OCI-LY1 (cell line): ENCODE measurements around the gene ZBTB46.

Experiments used
- H2AFZ ChIP-seq: fragments of 200-600 bp; sonication (generic), shearing (Covaris generic); 2 replicates; pipeline ENCODE4 v1.6.0; 2014; ENCODE audit warnings: antibody characterized with exemption, mild to moderate bottlenecking, low read length
- H3F3A ChIP-seq: fragments of 200-600 bp; sonication (generic), shearing (Covaris generic); 2 replicates; pipeline ENCODE4 v1.6.0; 2014; ENCODE audit warnings: mild to moderate bottlenecking, antibody characterized with exemption, low read length, moderate library complexity; ENCODE audit not compliant: insufficient read depth
- H3K27ac ChIP-seq: fragments of 200-600 bp; sonication (generic); 2 replicates; pipeline ENCODE4 v1.5.1; 2014; ENCODE audit warnings: low read length, mixed run types, mild to moderate bottlenecking, low read depth; ENCODE audit not compliant: poor library complexity, severe bottlenecking
- H3K27me3 ChIP-seq: fragments of 200-600 bp; sonication (generic); 2 replicates; pipeline ENCODE4 v1.6.0; 2014; ENCODE audit warnings: antibody characterized with exemption, mild to moderate bottlenecking, low read length, moderate library complexity; ENCODE audit not compliant: insufficient read depth
- H3K36me3 ChIP-seq: fragments of 200-600 bp; sonication (generic); 2 replicates; pipeline ENCODE4 v1.6.1; 2014; ENCODE audit warnings: mild to moderate bottlenecking, antibody characterized with exemption, low read length, moderate library complexity, mixed read lengths; ENCODE audit not compliant: insufficient read depth
- H3K4me1 ChIP-seq: fragments of 200-600 bp; sonication (generic); 2 replicates; pipeline ENCODE4 v1.5.1; 2014; ENCODE audit warnings: mild to moderate bottlenecking, low read length, moderate library complexity; ENCODE audit not compliant: insufficient read depth, severe bottlenecking
- H3K4me2 ChIP-seq: fragments of 200-600 bp; sonication (generic), shearing (Covaris generic); 2 replicates; pipeline ENCODE4 v1.6.1; 2014; ENCODE audit warnings: low read length
- H3K4me3 ChIP-seq: fragments of 200-600 bp; sonication (generic); 2 replicates; pipeline ENCODE4 v1.5.1; 2014; ENCODE audit warnings: low read length, low read depth, mild to moderate bottlenecking, mixed read lengths; ENCODE audit not compliant: poor library complexity, severe bottlenecking
- H3K79me2 ChIP-seq: fragments of 200-600 bp; shearing (Covaris generic); 2 replicates; pipeline ENCODE4 v1.6.1; 2016; ENCODE audit warnings: mixed run types, low read length, mixed read lengths; ENCODE audit not compliant: insufficient read depth
- H3K9ac ChIP-seq: fragments of 200-600 bp; sonication (generic), shearing (Covaris generic); 2 replicates; pipeline ENCODE4 v1.6.1; 2014; ENCODE audit warnings: mild to moderate bottlenecking, low read length, mixed read lengths
- H3K9me2 ChIP-seq: fragments of 200-600 bp; sonication (generic), shearing (Covaris generic); 2 replicates; pipeline ENCODE4 v1.6.1; 2014; ENCODE audit warnings: low read depth, mild to moderate bottlenecking, low read length, mixed read lengths
- H3K9me3 ChIP-seq: fragments of 200-600 bp; shearing (Covaris generic); 2 replicates; pipeline ENCODE4 v1.6.1; 2014; ENCODE audit warnings: low read length, mixed read lengths
- H4K20me1 ChIP-seq: fragments of 200-600 bp; sonication (generic), shearing (Covaris generic); 2 replicates; pipeline ENCODE4 v1.6.0; 2016; ENCODE audit warnings: mild to moderate bottlenecking, low read length; ENCODE audit not compliant: insufficient read depth
- CTCF ChIP-seq: fragments of 200-600 bp; sonication (generic), shearing (Covaris generic); IDR thresholded peaks from 2 replicates; pipeline ENCODE4 v1.5.1; 2017; ENCODE audit warnings: mild to moderate bottlenecking, antibody characterized with exemption, low read length, moderate library complexity, mixed read lengths
- EZH2 ChIP-seq: fragments of 200-600 bp; sonication (generic), shearing (Covaris generic); IDR thresholded peaks from 2 replicates; pipeline ENCODE4 v1.8.0; 2017; ENCODE audit warnings: borderline replicate concordance, mixed run types, mild to moderate bottlenecking, antibody characterized with exemption, low read length, moderate library complexity, mixed read lengths

Gene ZBTB46

DNA sequence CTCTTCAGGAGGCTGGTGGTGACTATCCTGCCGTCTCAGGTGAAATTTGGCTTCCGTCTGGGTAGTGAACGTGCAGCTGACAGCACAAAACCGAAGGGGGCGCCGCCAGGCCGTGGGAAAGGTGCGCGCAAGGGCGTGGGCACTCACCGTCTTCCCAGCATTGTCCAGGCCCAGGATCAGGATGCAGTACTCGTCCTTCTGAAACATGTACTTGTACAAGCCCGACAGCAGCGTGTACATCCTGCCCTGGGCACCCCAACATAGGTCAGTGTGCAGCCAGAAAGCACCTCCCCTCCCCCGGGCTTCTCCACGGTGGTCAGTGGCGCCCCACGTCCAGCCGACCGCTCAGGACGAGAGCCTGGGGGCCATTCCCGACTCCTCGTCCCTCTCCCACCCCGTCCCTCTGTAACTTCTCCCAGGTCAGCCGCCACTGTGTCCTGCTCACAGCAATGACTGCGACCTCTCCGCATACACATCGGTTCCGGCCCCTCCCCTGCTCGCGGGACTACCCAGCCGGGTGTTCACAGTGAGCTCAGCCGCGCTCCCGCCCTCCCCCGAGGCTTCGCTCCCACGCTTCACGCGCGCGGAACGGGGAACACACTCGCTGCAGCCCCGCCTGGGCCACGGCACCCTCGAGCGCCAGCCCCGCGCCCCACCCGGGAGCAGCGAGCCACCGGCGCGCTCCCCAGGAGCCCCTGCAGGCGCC is 124.1 kb downstream of the ZBTB46 start:
- Histone ChIP-seq H3K9me2 (no peaks in the 10 kb centered on the region), H3K27ac (no peak overlapping the region), H2AFZ (no peak overlapping the region), H3K36me3 (peaks cover 59% of the 10 kb centered on the region), H3K9ac (peak overlapping the region; percentile 94), H3K27me3 (no peaks in the 10 kb centered on the region), H3K4me1 (peaks cover 21% of the 10 kb centered on the region), H3K79me2 (peaks cover 3% of the 10 kb centered on the region), H4K20me1 (no peaks in the 10 kb centered on the region), H3K4me3 (peak overlapping the region; percentile 97), H3K9me3 (peaks cover 5% of the 10 kb centered on the region), H3F3A (no peaks in the 10 kb centered on the region), H3K4me2 (peak overlapping the region; percentile 99)
- TF ChIP-seq EZH2 (no peak), CTCF (peak; percentile 80)

DNA sequence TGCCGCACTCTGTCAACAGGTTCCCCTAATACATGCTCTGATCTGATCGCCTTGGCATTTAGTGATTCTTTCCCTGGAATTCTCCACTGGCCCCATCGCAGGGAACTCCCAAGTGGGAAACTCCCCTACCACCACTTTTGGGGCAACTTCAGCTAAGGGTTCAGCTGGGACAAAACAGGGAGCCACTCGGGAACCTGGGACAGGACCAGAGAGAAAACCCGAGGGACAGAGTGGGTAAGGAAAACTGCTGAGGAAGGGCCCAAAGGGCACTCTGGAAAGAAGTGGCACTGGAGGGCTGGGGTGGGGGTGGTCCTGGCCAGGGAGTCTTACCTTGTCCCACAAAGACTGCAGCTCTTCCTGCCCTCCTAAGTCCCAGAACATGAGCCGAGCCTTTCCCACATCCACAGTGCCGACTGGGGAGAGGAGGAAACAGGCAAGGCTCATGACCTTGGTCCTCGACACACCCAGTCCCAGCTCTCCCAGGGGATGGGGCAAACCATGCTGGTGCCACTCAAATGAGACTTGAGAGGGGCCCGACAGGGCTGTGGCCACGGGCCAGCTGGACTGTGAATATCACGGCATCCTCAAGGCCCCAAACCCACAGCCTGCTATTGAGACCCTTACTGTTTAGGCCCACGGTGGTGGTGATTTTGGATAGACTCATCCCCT is 124.9 kb downstream of the ZBTB46 start:
- no peaks in the 10 kb centered on the region for H3K27me3 ChIP-seq
- peak overlapping the region; percentile 97 for H3K4me3 ChIP-seq
- 0 out of 2 replicates have a peak, but pooled peaks cover under 1% of the 10 kb centered on the region for H3K9me3 ChIP-seq
- H3F3A ChIP-seq, result no peaks in the 10 kb centered on the region
- peaks cover 3% of the 10 kb centered on the region; the same call in 1 of the 2 replicates for H3K79me2 ChIP-seq
- H4K20me1 ChIP-seq, result no peaks in the 10 kb centered on the region
- peaks cover 21% of the 10 kb centered on the region for H3K4me1 ChIP-seq
- H3K4me2 ChIP-seq, result peak overlapping the region; percentile 99
- TF ChIP-seq CTCF (no peak), EZH2 (no peak)
- no peak overlapping the region for H3K27ac ChIP-seq
- H3K36me3 ChIP-seq, result peaks cover 50% of the 10 kb centered on the region
- peak overlapping the region; percentile 94; the same call in 1 of the 2 replicates for H3K9ac ChIP-seq
- H2AFZ ChIP-seq, result no peak overlapping the region
- H3K9me2 ChIP-seq, result no peaks in the 10 kb centered on the region

DNA sequence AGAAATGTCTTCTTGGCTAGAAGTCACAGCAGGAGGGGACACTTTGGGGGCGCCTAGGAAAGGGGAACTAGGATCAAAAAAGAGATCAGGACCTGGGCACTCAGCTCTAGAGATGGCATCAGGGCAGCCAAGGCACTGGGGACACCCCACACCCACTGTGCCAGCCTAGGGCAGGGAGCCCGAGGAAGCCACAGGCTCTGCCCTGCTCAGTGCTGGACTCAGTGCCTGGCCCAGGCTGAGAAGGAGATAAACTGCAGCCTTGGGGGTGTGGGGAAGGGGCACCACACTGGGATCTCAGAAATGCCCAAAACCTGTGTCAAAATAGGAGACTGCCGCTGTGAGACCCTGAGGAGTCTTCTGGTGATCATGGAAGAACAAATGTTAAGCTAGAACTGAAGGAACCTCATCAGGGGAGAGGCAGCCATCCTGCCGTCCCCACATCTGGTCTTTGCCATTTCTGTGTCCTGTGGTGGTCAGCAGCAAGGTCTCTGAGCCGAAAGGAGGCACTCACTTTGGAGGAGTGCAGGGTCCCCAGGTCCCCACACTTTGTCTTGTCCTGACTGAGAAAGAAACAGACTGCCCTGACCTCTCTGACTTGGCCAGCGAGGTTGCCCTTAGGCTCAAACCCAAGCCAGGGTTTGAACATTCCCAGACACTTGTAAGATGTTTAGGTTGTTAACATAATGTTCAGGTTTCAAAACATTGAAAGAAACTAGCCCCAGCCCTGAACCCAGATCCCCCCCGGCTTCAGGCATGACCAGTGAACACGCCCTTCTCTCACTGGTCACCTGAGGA is 125.6 kb downstream of the ZBTB46 start:
- Histone ChIP-seq H3F3A (no peaks in the 10 kb centered on the region), H3K9ac (no peak overlapping the region), H3K27ac (no peak overlapping the region), H3K4me2 (no peak overlapping the region), H3K4me3 (no peak overlapping the region), H2AFZ (no peak overlapping the region), H4K20me1 (no peaks in the 10 kb centered on the region), H3K27me3 (no peaks in the 10 kb centered on the region), H3K9me2 (no peaks in the 10 kb centered on the region), H3K79me2 (peaks cover 3% of the 10 kb centered on the region; the same call in 1 of the 2 replicates), H3K9me3 (no peaks in the 10 kb centered on the region), H3K4me1 (peaks cover 21% of the 10 kb centered on the region), H3K36me3 (peaks cover 43% of the 10 kb centered on the region)
- TF ChIP-seq EZH2, result no peak
- TF ChIP-seq CTCF, result no peak
